SK-N-MC (cell line): ENCODE measurements around the gene ZNF441.

Experiments
- DNase-seq: peaks from one replicate; pipeline ENCODE4 v3.0.0-alpha.2; 2011; ENCODE audit warnings: low read depth, low spot score
- H3K27ac ChIP-seq: fragments of 200-600 bp; sonication (generic); 2 replicates; pipeline ENCODE4 v1.5.1; 2016; ENCODE audit warnings: mixed run types
- H3K36me3 ChIP-seq: fragments of 200-600 bp; sonication (generic); 2 replicates; pipeline ENCODE4 v1.6.1; 2017; ENCODE audit warnings: antibody characterized with exemption, low read length, mixed read lengths; ENCODE audit not compliant: insufficient read depth
- H3K4me3 ChIP-seq: fragments of 200-600 bp; sonication (generic); 2 replicates; pipeline ENCODE4 v1.5.1; 2016
- H3K9ac ChIP-seq: fragments of 200-600 bp; sonication (generic); 2 replicates; pipeline ENCODE4 v1.8.0; 2017; ENCODE audit warnings: mixed run types, mixed read lengths; ENCODE audit not compliant: insufficient read length
- H3K9me3 ChIP-seq: fragments of 200-600 bp; sonication (generic); 2 replicates; pipeline ENCODE4 v1.6.1; 2017; ENCODE audit warnings: low read depth, mild to moderate bottlenecking, antibody characterized with exemption, low read length, moderate library complexity, mixed read lengths
- EZH2 ChIP-seq: fragments of 200-600 bp; sonication (generic); IDR thresholded peaks from one replicate; pipeline ENCODE4 v1.6.1; 2017; ENCODE audit warnings: antibody characterized with exemption
- FOXP2 ChIP-seq: optimal IDR thresholded peaks from 2 replicates; pipeline ENCODE3; 2011; ENCODE audit warnings: mild to moderate bottlenecking, moderate library complexity; ENCODE audit not compliant: insufficient read depth; ENCODE audit errors: extremely low read length, control extremely low read depth
- POLR2AphosphoS5 ChIP-seq: IDR thresholded peaks from 2 replicates; pipeline ENCODE4 v1.6.1; 2012; ENCODE audit warnings: mild to moderate bottlenecking, low read depth, low read length, borderline replicate concordance

Gene ZNF441

DNA sequence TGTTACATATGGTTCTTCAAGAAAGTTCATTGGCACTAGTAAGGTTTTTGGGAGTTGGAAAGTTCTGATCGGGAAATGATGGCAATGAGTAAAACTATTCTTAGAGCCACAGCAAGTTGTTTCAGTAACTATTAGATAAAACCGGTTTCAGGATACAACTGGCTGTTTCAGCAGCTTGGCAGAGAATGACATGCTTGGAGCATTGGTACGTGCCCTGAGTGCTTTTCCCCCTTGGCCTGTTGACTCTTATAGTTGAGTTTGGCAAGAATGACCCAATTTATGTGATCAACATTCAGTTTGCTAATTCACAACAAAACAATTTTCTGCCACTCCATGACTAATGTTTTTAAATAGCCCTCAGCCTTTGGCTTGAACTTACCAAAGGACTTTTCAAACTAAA, 20.7 kb downstream of the ZNF441 start:
- H3K4me3 ChIP-seq = no peak overlapping the region
- H3K9ac ChIP-seq = no peak overlapping the region
- DNase-seq = no peak
- TF ChIP-seq FOXP2 (no peak), EZH2 (no peak), POLR2AphosphoS5 (no peak)
- no peaks in the 10 kb centered on the region for H3K36me3 ChIP-seq
- H3K9me3 ChIP-seq = peaks cover 6% of the 10 kb centered on the region; the same call in 1 of the 2 replicates
- H3K27ac ChIP-seq = no peak overlapping the region

DNA sequence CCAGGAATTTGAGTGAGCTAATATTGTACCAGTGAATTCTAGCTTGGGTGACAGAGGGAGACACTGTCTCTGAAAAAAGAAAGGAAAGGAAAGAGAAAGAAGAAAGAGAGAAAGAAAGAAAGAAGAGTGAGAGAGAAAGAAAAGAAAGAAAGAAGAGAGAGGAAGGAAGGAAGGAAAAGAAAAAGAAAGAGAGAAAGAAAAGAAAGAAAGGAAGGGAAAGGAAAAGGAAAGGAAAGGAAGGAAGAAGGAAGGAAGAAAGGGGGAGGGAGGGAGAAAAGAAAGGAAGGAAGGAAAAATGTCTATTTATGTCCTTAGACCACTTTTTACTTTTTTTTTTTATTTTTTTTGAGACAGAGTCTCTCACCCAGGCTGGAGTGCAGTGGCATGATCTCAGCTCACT, 26.1 kb downstream of the ZNF441 start:
- TF ChIP-seq FOXP2 (no peak), POLR2AphosphoS5 (no peak), EZH2 (no peak)
- Histone ChIP-seq H3K4me3 (no peak overlapping the region), H3K9me3 (no peaks in the 10 kb centered on the region; the same call in 1 of the 2 replicates), H3K36me3 (no peaks in the 10 kb centered on the region), H3K27ac (no peak overlapping the region), H3K9ac (no peak overlapping the region)
- no peak for DNase-seq

DNA sequence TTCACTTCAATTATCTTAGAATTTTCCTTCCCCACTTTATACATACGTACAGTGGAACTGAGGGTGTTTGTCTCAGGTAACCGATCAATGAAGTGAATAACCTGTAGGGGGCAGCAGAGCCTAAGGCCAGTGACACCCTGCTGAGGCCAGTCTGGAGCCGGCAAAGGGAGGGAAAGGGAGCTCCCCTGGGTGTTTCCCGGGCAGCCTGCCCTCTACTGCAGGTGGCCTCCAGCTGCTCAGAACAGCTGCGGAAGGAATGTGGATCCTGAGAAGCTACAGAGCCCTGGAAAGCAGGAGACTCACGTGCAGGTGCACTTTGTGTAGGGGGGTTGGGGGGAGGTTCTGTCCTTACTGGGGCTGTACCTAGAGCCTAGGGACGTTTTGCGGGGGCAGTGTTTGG, 30.7 kb downstream of the ZNF441 start:
- no peak overlapping the region for H3K9ac ChIP-seq

GRCh38 chr19:11798391-11799330, 31.9 kb downstream of the ZNF441 start, which contains the start of gene ZNF491:
TSS of gene ZNF491 (plus strand) at chr19:11798523. CDS start at chr19:11805954, 7,431 bp downstream.
- TF ChIP-seq FOXP2 (no peak), POLR2AphosphoS5 (peak; percentile 46; the same call in 1 of the 2 replicates)
- Histone ChIP-seq H3K27ac (no peak within 1 kb of the TSS), H3K9me3 (0 out of 2 replicates have a peak, but pooled peaks cover 4% of the 10 kb centered on the region), H3K9ac (no peak within 1 kb of the TSS), H3K4me3 (peak within 1 kb of the TSS; percentile 72), H3K36me3 (no peaks in the 10 kb centered on the region)
- no peak for DNase-seq

More for the DNA sequence above, 30.7 kb downstream of the ZNF441 start:
- 0 out of 2 replicates have a peak, but pooled peaks cover 4% of the 10 kb centered on the region for H3K9me3 ChIP-seq
- TF ChIP-seq EZH2 (no peak), FOXP2 (no peak), POLR2AphosphoS5 (no peak)
- H3K4me3 ChIP-seq = no peak overlapping the region
- no peak overlapping the region for H3K27ac ChIP-seq
- H3K36me3 ChIP-seq = no peaks in the 10 kb centered on the region
- DNase-seq = no peak

DNA sequence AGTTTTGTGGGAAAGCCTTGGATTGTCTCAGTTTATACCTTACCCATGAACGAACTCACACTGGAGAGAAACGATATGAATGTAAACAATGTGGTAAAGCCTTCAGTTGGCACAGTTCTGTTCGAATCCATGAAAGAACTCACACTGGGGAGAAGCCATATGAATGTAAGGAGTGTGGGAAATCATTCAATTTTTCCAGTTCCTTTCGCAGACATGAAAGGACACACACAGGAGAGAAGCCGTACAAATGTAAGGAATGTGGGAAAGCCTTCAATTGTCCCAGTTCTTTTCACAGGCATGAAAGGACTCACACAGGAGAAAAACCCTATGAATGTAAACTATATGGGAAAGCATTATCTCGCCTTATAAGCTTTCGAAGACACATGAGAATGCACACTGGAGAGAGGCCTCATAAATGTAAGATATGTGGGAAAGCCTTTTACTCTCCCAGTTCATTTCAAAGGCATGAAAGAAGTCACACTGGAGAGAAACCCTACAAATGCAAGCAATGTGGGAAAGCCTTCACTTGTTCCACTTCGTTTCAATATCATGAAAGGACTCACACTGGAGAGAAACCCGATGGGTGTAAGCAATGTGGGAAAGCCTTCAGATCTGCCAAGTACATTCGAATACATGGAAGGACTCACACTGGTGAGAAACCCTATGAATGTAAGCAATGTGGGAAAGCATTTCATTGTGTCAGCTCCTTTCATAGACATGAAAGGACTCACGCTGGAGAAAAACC, 39.7 kb downstream of the ZNF441 start:
- H3K36me3 ChIP-seq = no peaks in the 10 kb centered on the region
- no peak overlapping the region for H3K4me3 ChIP-seq
- TF ChIP-seq POLR2AphosphoS5 (no peak), EZH2 (no peak), FOXP2 (no peak)
- no peak overlapping the region for H3K9ac ChIP-seq
- no peak overlapping the region for H3K27ac ChIP-seq
- DNase-seq = no peak
- peaks cover 4% of the 10 kb centered on the region; the same call in 1 of the 2 replicates for H3K9me3 ChIP-seq

- no peak for TF ChIP-seq EZH2
- no peak for TF ChIP-seq POLR2AphosphoS5
- TF ChIP-seq FOXP2 = no peak
- Histone ChIP-seq H3K36me3 (no peaks in the 10 kb centered on the region), H3K9me3 (peaks cover 1% of the 10 kb centered on the region; the same call in 1 of the 2 replicates), H3K4me3 (no peak overlapping the region), H3K27ac (no peak overlapping the region), H3K9ac (no peak overlapping the region)
- no peak for DNase-seq
These were observed 40.2 kb downstream of the ZNF441 start for GRCh38 chr19:11807099-11807380.

DNA sequence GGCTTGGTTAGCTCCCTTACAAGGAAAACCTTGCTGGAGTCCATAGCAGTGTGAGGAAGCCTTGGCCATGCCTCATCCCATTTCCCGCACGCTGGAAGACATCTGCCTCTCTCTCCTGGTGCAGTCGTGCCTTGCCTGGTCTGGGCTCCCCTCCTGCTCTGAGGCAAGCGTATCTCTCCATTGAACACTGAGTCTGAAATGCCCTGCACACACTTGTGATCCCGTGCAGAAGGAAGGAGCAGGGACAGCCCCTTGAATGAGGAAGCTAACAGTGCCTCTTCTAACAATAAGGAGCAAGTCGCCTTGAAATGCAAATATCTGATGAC, 46.9 kb downstream of the ZNF441 start:
- TF ChIP-seq EZH2 = no peak
- TF ChIP-seq POLR2AphosphoS5 = no peak
- no peak for TF ChIP-seq FOXP2
- Histone ChIP-seq H3K27ac (no peak overlapping the region), H3K9ac (no peak overlapping the region), H3K4me3 (peak overlapping the region; percentile 89), H3K36me3 (no peaks in the 10 kb centered on the region), H3K9me3 (no peaks in the 10 kb centered on the region)
- DNase-seq = no peak

GRCh38 chr19:11814029-11814699, 47.4 kb downstream of the ZNF441 start, which contains the start of gene ZNF440:
TSS of gene ZNF440 (plus strand) at chr19:11814273. CDS start at chr19:11814448, 175 bp downstream.
- no peak for DNase-seq
- no peaks in the 10 kb centered on the region for H3K9me3 ChIP-seq
- no peaks in the 10 kb centered on the region for H3K36me3 ChIP-seq
- H3K4me3 ChIP-seq = peak within 1 kb of the TSS; percentile 89
- no peak within 1 kb of the TSS for H3K27ac ChIP-seq
- TF ChIP-seq POLR2AphosphoS5 = peak; percentile 85
- TF ChIP-seq FOXP2 = no peak
- H3K9ac ChIP-seq = peak within 1 kb of the TSS; percentile 75
